HG02840 (cell line): ENCODE data around the gene OLFML1.
"Not testable (repeated sequence)": the region's sequence is repeated elsewhere in the genome, so short reads cannot be mapped to it uniquely, and the experiment has no call there.

Experiments
- ATAC-seq: cut with Tn5 transposase; IDR thresholded peaks from one replicate; pipeline ENCODE4 v1.9.1; 2021; ENCODE audit warnings: mild to moderate bottlenecking, moderate library complexity, moderate number of reproducible peaks; ENCODE audit not compliant: unreplicated experiment, low FRiP score

OLFML1 gene

DNA sequence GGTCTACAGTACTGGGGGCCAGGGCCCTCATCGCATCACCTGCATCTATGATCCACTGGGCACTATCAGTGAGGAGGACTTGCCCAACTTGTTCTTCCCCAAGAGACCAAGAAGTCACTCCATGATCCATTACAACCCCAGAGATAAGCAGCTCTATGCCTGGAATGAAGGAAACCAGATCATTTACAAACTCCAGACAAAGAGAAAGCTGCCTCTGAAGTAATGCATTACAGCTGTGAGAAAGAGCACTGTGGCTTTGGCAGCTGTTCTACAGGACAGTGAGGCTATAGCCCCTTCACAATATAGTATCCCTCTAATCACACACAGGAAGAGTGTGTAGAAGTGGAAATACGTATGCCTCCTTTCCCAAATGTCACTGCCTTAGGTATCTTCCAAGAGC, 24.7 kb downstream of the OLFML1 start:
- no peak for ATAC-seq

- ATAC-seq: no peak
Observed at GRCh38 chr11:7511401-7511800, 26.1 kb downstream of the OLFML1 start.

DNA sequence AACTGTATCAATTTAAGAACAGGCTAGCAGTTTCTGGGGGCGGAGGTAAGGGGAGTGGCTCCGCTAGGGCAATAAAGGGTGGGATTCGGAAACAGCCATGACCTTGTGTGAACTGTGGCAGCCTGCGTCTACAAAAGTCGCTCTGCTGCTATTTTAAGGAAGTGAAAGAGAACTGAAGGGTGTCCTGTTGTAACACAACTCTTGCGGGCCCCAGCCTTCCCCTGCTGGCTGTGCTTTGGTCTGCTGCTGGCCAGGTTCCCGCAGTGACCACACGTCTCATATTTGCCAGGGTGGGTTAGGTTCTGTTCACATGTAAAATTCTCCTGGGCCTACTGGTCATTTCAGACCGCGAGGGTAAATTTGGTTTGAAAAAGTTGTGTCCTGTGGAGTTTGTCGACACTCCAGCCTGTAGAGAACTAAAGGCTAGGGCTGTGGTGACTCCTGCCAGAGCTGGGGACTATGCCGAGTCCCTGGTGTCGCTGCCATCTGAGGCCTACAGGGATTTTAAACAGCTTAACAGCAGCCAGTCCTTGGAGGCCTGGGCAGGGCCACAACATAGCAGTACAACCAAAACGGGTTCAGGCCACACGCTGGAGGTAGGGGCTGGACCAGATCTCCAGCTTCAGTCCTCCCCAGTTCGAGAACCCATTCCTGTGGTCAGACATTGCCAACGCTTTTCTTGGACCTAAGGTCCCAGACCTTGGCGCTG, 27.4 kb downstream of the OLFML1 start:
- ATAC-seq: peak; percentile 57

GRCh38 chr11:7513234-7514098, 28.2 kb downstream of the OLFML1 start, which contains the start of gene PPFIBP2:
TSS of gene PPFIBP2 (plus strand) at chr11:7513999. CDS start at chr11:7549476, 35,477 bp downstream.
- peak; percentile 71 for ATAC-seq

- peak; percentile 23 for ATAC-seq
Observed at GRCh38 chr11:7514099-7514591, 28.8 kb downstream of the OLFML1 start.

DNA sequence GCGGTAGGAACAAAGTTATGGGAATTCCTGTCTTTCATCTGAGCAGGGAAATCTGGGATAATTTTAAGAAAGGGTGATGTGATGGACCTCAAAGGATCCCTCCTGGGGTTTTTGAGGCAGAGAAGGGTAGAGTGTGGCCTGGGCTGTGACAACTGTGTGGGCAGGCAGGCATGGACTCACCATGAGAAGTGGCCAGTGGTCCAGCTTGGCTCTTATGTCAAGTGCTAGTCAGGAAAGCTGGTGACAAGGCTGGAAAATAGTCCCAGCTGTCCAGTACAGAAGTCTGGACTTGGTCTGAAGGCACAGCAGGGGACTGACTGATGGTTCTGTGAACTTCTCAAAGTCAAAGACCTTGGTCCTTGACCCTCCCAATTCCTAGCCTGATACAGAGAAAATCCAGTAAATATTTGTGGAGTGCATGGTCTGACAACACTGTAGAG, 30.2 kb downstream of the OLFML1 start:
- no peak for ATAC-seq

GRCh38 chr11:7516475-7516874, 31.2 kb downstream of the OLFML1 start:
- ATAC-seq: no peak

DNA sequence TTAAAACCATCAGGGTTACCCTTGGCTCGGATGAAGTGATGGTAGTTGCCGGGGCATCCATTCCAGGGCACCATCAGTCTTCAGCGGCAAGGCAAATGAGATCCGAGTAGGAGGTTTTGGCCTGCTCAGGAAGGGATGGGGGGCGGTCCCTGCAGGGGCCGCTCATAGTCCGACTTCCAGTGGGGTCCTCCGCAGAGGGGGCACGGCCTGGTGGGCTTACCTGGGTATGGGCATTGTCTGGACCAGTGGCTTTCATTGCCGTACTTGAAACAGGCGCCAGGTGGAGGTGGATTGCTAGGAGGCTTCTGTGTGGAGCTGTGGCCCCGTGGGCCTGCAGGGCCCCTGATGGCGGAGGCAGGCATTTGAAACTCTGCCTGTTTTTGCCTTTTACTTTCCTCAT, 32.4 kb downstream of the OLFML1 start:
- not testable (repeated sequence) for ATAC-seq

GRCh38 chr11:7518811-7519562, 33.7 kb downstream of the OLFML1 start:
- no peak for ATAC-seq

- peak; percentile 48 for ATAC-seq
Observed at GRCh38 chr11:7520011-7520942, 35.0 kb downstream of the OLFML1 start.

DNA sequence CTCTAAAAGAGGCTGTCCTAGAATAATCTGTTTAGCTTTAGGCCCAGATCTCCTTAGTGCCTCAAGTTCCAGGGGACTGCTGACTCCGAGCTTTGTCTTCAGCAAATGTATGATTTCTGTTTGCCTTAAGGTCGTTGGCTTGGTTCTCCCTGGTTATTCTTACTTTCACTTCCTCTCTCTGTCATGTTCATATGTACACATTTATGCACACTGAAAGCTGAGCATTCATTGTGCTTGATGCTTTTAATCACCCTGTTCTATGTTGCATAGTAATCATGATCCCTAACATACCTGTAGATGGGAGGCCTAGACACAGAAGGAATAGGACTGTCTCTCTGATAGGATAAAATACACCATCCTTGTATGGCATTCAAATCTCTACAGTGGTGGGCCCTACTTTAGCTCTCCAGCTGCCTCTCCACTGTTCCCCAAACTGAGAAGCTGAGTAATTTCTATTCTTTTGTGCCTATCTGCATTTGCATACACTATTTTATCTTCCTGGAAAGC, 35.7 kb downstream of the OLFML1 start:
- ATAC-seq: peak; percentile 75

GRCh38 chr11:7522121-7522520, 36.8 kb downstream of the OLFML1 start:
- ATAC-seq: no peak

DNA sequence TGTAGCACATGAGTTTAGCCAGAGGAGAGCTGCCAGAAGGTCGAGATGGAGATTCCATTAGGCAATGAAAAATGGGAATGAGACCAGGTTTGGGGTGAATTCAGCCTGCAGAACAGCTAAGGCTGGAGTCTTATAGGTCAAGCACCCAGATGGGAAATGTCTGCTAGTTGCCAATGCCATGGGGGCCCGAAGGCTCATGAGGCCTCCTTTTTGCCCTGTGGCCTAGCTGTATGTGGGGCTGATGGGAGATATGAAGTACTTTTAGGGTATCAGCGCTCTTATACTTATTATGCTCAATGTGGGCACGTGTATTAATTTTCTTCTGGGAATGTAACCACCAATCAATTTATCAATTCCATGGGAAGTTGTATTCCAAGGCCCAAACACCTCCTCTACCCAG, 37.2 kb downstream of the OLFML1 start:
- no peak for ATAC-seq

DNA sequence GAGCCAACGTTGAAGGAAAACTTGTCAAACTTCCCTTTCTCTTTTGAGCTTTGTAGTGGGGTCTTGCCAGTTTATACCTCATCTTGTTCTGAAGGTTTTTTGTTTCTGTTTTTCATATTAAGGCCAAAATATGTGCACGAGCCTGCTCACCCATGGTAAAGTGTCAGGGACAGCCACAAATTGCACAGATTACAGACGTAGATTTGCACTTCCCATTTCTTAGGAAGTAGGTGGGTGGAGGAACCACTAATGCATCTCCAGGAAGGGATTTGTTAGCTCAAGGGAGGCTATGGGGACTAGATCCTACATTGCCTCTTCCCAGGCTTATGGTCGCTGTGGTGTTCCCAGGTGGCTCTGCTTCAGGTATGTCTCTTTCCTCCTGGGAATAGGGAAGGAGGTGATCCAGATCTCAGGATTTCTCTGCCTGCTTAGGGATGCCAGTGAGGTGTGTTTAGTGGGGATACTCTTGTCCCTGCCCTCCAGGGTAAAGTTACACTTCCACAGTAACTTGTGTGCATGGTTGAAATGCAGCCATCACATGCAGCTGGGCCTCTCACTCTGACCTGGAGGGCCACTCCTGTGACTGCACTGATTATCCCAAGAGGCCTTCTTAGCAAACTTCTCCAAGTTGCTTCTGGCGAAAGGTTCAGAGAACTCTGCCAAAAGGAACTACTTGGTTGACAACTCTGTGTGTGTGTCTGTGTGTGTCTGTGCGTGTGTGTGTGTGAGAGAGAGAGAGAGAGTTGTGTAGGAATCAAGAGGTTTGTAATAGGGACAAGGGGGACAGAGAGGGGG, 38.3 kb downstream of the OLFML1 start:
- no peak for ATAC-seq

- no peak for ATAC-seq
Observed at GRCh38 chr11:7524462-7525235, 39.3 kb downstream of the OLFML1 start.

GRCh38 chr11:7525424-7525823, 40.1 kb downstream of the OLFML1 start:
- ATAC-seq: no peak

- no peak for ATAC-seq
Observed at GRCh38 chr11:7527029-7527428, 41.7 kb downstream of the OLFML1 start.

GRCh38 chr11:7528514-7529049, 43.3 kb downstream of the OLFML1 start:
- no peak for ATAC-seq
